Activated naive CD4-positive, alpha-beta T cell treated with anti-CD3 and anti-CD28 coated beads, Interleukin-2, amount 50 U/mL, for 72 hours (primary cell): ENCODE measurements around the gene FAM81A. TPM values are rescaled to one million over a fixed set of nuclear protein-coding genes. Genes with fewer than 3 reads are reported as not detected.
A peak's percentile ranks its signal among the peaks of the same experiment; 100 is the strongest.
"Not testable (repeated sequence)": the region's sequence is repeated elsewhere in the genome, so short reads cannot be mapped to it uniquely, and the experiment has no call there.

Experiments used
- ATAC-seq, 2 donors: fragments of 150-1000 bp; cut with Tn5 transposase; 2 replicates each; pipeline ENCODE4 v1.10.0; 2021; ENCODE audit warnings: mild to moderate bottlenecking in 2 of 2, moderate library complexity in 2 of 2
- DNase-seq, 2 donors: peaks; one replicate each; pipeline ENCODE4 v3.0.0; 2021 to 2022; ENCODE audit warnings: low spot score in 2 of 2
- H3K27ac Mint-ChIP-seq, 2 donors: one replicate each; pipeline ENCODE4 v1.8.0; 2022; ENCODE audit warnings: mild to moderate bottlenecking in 2 of 2, mixed read lengths in 2 of 2
- H3K36me3 Mint-ChIP-seq, 2 donors: one replicate each; pipeline ENCODE4 v1.8.0; 2022; ENCODE audit warnings: mixed read lengths in 2 of 2
- H3K9me3 Mint-ChIP-seq, 2 donors: one replicate each; pipeline ENCODE4 v1.8.0; 2022; ENCODE audit warnings: mixed read lengths in 2 of 2
- total RNA-seq, 2 donors: library from RNA; stranded (reverse); gene quantifications; one replicate each; pipeline ENCODE4 v1.2.3, GENCODE V29; 2022

FAM81A gene
- total RNA-seq, 2 donors from 2014 or later = 0.09 to 0.41 TPM

GRCh38 chr15:59416816-59417215 lies 21.2 kb upstream of the FAM81A start:
- no peak for DNase-seq
- ATAC-seq = no peak
- no peak overlapping the region for H3K27ac Mint-ChIP-seq
- H3K36me3 Mint-ChIP-seq = no peaks in the 10 kb centered on the region
- H3K9me3 Mint-ChIP-seq = no peaks in the 10 kb centered on the region

- H3K9me3 Mint-ChIP-seq = no peaks in the 10 kb centered on the region
Measured at GRCh38 chr15:59419170-59419569, 18.8 kb upstream of the FAM81A start.

GRCh38 chr15:59420108-59420507 lies 17.9 kb upstream of the FAM81A start:
- DNase-seq (no peak), ATAC-seq (peak; percentile 54 to 64)
- Mint-ChIP-seq H3K9me3 (no peaks in the 10 kb centered on the region), H3K27ac (no peak overlapping the region), H3K36me3 (no peaks in the 10 kb centered on the region)

More at GRCh38 chr15:59419170-59419569, 18.8 kb upstream of the FAM81A start:
- DNase-seq (no peak), ATAC-seq (no peak)
- Mint-ChIP-seq H3K36me3 (no peaks in the 10 kb centered on the region), H3K27ac (no peak overlapping the region)

- no peaks in the 10 kb centered on the region for H3K36me3 Mint-ChIP-seq
- ATAC-seq (no peak), DNase-seq (no peak)
- H3K27ac Mint-ChIP-seq = no peak overlapping the region
- no peaks in the 10 kb centered on the region for H3K9me3 Mint-ChIP-seq
Measured at GRCh38 chr15:59420986-59421618, 16.9 kb upstream of the FAM81A start.

GRCh38 chr15:59424616-59425015 lies 13.4 kb upstream of the FAM81A start:
- no peak for DNase-seq
- no peak for ATAC-seq

GRCh38 chr15:59428898-59429297 lies 9.1 kb upstream of the FAM81A start:
- Mint-ChIP-seq H3K36me3 (peaks cover 13 to 14% of the 10 kb centered on the region in 2 donors), H3K9me3 (peaks cover 5 to 12% of the 10 kb centered on the region in 2 donors)
- DNase-seq, H3K27ac Mint-ChIP-seq, ATAC-seq: not testable (repeated sequence)

More at GRCh38 chr15:59424616-59425015, 13.4 kb upstream of the FAM81A start:
- Mint-ChIP-seq H3K36me3 (peaks cover 10 to 14% of the 10 kb centered on the region in 2 donors), H3K9me3 (peaks cover 2 to 10% of the 10 kb centered on the region in 2 donors), H3K27ac (no peak overlapping the region)

- H3K27ac Mint-ChIP-seq = no peak overlapping the region
- no peak for ATAC-seq
- peaks cover 5 to 9% of the 10 kb centered on the region in 2 donors for H3K9me3 Mint-ChIP-seq
- H3K36me3 Mint-ChIP-seq = peaks cover 13% of the 10 kb centered on the region in 2 donors
- DNase-seq = no peak
Measured at GRCh38 chr15:59432389-59432788, 5.6 kb upstream of the FAM81A start.

- peaks cover 3 to 4% of the 10 kb centered on the region in 2 donors for H3K9me3 Mint-ChIP-seq
- no peak for ATAC-seq
- H3K36me3 Mint-ChIP-seq = peaks cover 0 to 5% of the 10 kb centered on the region in 2 donors
- DNase-seq = no peak
- no peak overlapping the region for H3K27ac Mint-ChIP-seq
Measured at GRCh38 chr15:59434481-59434880, 3.5 kb upstream of the FAM81A start.

GRCh38 chr15:59436774-59437141 lies 1.2 kb upstream of the FAM81A start:
- DNase-seq (no peak), ATAC-seq (no peak)
- Mint-ChIP-seq H3K9me3 (no peaks in the 10 kb centered on the region), H3K27ac (no peak overlapping the region), H3K36me3 (no peaks in the 10 kb centered on the region)

GRCh38 chr15:59437142-59437816 lies 707 bp upstream of the FAM81A start:
- DNase-seq = no peak
- no peak for ATAC-seq
- Mint-ChIP-seq H3K27ac (no peak overlapping the region), H3K36me3 (no peaks in the 10 kb centered on the region), H3K9me3 (no peaks in the 10 kb centered on the region)

- Mint-ChIP-seq H3K9me3 (no peaks in the 10 kb centered on the region), H3K36me3 (no peaks in the 10 kb centered on the region), H3K27ac (no peak overlapping the region)
- DNase-seq = no peak
- ATAC-seq = no peak
Measured at GRCh38 chr15:59438625-59439290, 772 bp downstream of the FAM81A start.

GRCh38 chr15:59439576-59439975 lies 1.6 kb downstream of the FAM81A start:
- Mint-ChIP-seq H3K36me3 (no peaks in the 10 kb centered on the region), H3K27ac (no peak overlapping the region), H3K9me3 (no peaks in the 10 kb centered on the region)
- ATAC-seq (no peak), DNase-seq (no peak)

GRCh38 chr15:59443341-59444072 lies 5.5 kb downstream of the FAM81A start:
- H3K9me3 Mint-ChIP-seq = no peaks in the 10 kb centered on the region
- no peak overlapping the region for H3K27ac Mint-ChIP-seq
- ATAC-seq (no peak), DNase-seq (no peak)
- no peaks in the 10 kb centered on the region for H3K36me3 Mint-ChIP-seq

GRCh38 chr15:59444081-59444835 lies 6.3 kb downstream of the FAM81A start:
- Mint-ChIP-seq H3K27ac (no peak overlapping the region), H3K9me3 (no peaks in the 10 kb centered on the region), H3K36me3 (no peaks in the 10 kb centered on the region)
- DNase-seq (no peak), ATAC-seq (no peak)

- no peaks in the 10 kb centered on the region for H3K36me3 Mint-ChIP-seq
- DNase-seq (no peak), ATAC-seq (no peak)
- no peaks in the 10 kb centered on the region for H3K9me3 Mint-ChIP-seq
- no peak overlapping the region for H3K27ac Mint-ChIP-seq
Measured at GRCh38 chr15:59444980-59445545, 7.1 kb downstream of the FAM81A start.
